SIG-M5 (cell line): ENCODE data around the gene LPP.
A peak's percentile ranks its signal among the peaks of the same experiment; 100 is the strongest.

Source experiments
- DNase-seq: peaks from one replicate; lab custom pipeline; 2025; lab: John Stamatoyannopoulos, UW

Gene LPP

DNA sequence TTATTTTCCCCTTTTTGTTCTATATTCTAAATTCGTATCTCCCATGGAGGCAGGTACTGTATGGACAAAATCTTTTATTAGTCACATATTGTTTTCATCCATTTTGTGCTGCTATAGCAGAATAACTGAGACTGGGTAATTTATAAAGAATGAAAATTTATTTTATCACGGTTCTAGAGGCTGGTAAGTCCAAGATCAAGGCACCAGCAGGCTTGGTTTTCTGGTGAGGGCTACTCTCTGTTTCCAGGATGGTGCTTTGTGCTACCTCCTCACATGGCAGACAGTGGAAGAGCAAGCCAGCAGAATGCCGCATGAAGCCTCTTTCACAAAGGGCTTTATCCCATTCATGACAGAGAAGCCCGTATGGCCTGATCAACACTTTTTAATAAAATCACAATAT, 595.9 kb downstream of the LPP start:
- DNase-seq: no peak

DNA sequence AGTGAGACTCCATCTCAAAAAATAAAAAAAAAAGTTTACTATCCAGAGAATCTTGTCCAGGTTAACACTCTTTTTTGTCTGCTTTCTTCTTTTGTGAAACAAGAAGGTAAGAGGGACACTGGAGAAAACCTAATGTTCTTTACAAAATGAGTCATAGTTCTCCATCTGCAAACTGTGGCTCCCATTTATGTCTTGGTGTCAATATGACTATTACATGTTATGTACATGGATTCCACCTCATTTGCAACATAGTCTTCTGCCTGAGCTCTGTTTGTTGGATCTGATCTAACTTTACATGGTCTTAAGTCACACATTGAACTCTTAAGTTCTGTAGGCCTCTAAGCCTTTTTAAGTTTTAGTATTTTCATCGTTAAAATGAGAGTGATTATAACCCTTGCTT, 596.7 kb downstream of the LPP start:
- DNase-seq: no peak

DNA sequence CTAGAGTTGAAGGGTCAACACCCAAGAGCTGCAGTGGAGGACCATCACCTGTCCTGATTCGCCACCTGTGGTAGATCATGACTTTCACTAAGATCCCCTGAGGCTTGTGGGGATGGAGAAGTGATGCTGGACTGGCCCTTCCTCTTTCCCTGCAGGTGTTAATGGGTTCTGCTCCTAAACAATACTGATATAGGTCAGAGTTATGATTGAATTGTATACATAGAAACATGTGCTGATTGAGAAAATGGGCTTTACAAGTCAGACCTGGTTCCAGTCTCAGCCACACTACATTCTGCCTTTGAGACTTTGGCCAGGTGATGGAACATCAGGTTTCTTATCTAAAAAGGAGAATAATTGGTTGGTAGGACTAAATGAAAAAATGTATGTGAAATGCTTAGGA, 598.9 kb downstream of the LPP start:
- DNase-seq: no peak

DNA sequence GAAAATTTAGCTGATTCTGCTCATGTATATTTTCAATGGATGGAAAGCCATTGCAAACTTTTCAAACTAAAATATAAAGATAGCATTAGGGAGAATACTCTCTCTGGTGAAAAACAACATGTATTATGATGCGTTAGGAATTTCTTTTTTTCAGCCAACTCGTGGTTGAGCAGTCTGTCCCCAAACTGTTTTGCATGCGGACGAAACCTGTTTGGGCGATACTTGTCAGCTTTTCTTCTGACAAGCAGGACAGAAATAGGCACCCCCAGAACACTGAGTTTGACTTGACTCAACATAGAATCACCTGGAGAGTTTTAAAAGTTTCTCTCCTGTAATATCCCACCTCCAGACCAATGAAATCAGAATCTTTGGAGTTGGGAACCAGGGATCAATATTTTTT, 600.3 kb downstream of the LPP start:
- DNase-seq: no peak

DNA sequence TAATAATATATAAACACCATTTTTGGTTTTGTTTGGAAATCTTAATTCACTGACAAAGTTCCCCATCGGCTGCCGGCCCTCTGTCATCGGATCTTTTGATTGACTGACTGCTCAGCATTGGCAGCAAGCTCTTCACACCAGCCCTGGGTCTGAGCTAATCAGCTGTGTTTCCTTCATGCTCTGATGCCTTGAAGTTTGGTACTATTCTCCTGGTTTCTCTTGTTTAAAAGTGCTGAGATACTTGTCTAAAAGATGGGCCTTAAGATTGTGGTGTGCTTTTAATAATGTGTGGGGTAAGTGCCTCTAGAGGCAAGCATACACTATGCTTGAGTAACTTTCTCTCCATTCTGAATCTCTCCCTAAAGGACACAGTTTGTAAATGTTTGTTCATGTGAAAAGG, 602.3 kb downstream of the LPP start:
- DNase-seq: no peak

DNA sequence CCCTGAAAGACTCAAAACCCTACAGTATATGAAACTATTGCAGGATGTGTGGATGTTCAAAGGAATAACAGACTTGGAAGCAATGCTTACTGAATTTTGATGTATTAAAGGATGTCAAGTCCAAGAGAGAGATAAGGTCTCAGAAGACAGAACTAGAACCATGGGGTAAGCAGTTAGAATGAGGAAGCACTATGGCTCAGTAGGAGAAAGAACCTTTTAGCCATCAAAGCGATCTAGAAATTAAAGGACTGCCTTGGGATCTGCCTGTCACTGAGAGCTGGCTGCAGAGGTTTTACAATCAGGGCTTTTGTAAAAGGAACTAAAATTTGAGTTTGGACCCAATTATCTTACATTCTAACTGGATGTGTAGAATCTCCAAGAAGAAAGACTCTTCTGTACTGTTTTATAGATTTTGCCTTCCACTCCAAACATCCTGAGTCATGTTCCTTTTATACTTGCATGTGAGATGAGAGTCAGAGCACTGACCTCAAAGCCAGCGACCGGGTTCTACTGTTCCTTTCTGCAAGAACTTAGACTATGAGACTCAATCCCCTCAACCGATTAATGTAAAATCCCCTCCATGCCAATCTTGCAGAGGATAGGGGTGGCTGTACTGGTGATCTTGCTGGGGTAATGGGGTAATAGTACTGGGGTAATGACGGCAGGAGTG, 605.5 kb downstream of the LPP start:
- DNase-seq: no peak

DNA sequence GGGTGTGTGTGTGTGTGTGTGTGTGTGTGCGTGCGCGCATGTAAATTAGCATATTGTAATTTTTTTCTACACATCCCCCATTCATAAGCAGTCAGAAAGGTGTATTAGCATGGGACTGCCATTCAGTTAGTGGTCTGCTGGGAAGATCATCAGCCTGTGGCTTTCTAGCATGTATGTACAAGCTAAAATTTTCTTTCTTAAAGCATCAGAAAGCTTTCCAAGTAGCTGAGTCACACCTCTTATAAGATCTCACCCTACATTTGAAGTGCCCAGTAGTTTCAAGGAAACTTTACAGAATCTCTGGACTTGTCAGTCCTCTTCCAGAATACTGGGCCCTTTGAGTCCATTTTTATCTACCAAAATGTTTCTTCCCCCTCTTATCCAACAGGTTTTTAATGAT, 606.5 kb downstream of the LPP start:
- no peak for DNase-seq

DNA sequence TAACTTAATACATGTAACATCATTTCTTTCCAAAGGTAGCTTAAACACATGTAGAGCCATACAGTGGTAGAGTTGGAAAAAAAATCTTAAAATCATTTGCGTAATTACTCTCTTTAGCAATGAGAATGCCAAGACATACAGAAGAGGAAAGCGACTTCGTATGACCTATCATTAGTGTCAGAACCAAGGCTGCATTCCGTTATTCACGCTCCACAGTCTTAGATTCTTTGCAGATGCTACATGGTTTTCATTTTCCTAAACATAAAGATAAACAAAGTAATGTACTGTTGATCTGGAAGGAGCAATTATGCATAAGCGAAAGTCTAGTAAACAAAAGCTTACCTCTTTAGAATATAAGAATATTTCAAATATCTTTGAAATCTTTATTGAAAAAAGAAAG, 607.5 kb downstream of the LPP start:
- no peak for DNase-seq

DNA sequence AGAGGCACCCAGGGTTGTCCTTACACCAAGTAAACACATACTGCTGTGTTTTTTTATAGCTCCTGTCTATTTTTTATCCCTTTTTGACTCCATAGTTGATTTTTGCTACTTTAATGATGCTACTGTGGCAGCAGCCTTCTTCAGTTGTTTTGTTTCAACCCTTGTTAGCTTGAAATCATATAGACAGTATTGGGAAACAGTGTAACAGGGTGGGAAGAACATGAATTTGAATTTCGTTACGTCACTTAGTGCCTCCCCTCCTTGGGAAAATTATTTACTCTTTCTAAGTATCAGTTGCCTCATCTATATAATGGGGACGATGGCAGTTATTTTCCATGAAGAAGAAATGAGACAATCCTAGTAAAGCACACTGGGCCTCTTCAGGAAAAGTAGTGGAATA, 608.0 kb downstream of the LPP start:
- no peak for DNase-seq

DNA sequence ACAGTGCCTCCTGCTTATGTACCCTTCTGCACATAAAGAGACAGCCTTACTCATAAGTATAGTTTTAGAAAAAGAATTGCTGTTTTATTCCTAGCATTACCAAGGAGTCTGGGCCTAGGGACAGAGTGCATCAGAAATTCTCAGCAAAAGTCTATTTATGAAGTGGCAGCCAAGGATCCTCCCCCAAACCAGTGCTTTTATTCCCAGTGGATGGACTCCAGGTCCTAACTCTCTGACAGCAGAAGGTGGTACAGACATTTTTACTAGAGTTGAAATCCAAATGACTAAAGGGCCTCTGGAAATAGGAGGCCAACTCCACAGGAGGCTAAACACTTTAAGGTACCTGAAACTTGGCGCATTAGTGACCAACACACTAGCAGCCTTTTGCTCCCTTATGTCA, 610.7 kb downstream of the LPP start:
- DNase-seq: no peak

DNA sequence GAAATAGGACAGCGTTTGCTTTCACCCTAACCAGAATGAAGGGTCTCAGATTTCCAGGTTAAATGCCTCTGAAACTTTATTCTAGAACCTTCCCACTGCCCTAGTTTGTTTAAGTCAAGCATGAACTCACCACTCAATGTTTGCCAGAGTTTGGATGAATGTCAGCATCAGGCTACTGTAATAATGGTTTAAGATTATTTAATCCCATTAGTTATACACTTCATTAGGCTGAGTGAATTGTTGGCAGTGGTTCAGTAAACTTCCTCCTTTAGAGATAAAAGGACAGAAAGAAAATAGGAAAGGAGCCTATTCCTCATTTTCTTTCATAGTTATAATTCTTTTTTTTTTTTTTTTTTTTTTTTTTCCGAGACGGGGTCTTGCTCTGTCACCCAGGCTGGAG, 615.9 kb downstream of the LPP start:
- DNase-seq: no peak

DNA sequence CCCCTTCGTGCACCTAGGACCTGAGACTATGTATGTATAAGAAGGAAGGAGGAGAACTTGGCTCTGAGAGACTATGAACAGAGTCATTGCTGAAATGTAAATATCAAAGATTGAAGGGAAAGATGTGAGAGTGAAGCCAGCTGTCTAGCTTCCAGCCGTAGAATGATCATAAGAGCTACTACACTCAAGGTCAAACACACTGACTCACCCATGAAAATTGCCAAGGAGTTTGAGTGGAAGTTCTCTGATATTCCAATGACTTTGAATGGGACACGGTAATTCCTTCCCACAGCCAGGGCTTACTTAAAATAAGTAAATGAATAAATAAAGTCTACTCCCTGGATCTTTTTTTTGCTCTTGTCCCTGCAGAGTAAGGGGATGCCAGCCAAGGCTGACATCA, 618.9 kb downstream of the LPP start:
- no peak for DNase-seq

DNA sequence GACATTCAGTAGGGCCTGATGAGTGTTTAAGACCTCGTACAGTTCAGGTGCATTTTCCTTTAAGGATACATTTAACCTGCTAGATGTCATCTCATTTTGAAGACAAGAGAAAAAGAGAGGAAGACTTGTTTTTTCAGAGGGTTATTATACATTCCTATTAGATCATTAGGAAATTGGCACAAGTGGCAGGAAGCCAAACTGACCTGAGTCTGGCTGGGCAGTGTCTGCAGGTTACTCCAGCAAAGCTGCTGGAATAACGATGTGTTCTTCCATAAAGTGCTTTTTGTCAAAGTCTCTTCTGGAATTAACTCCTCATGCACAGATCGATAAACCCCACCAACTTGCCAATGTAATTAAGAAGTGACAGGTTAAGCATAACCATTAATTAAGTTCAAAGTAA, 621.5 kb downstream of the LPP start:
- no peak for DNase-seq

DNA sequence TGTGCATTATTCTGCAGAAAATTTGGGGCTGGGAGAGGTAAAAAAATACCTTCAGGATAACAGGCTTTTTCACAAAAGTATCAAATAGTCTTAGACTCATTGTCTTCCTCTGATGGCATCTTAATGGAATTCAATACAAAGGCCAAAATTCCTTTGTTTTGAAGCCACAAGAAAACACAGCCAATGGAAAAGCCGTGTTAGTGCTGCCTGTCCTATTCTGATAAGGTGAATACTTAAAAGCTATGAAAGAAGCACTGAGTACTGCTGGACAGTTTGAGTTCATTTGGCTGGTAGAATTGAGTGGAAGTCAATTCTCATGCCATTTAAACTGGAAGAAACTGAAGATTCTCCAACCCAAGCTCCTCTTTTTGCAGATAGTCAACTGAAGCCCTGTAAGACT, 622.5 kb downstream of the LPP start:
- DNase-seq: no peak

DNA sequence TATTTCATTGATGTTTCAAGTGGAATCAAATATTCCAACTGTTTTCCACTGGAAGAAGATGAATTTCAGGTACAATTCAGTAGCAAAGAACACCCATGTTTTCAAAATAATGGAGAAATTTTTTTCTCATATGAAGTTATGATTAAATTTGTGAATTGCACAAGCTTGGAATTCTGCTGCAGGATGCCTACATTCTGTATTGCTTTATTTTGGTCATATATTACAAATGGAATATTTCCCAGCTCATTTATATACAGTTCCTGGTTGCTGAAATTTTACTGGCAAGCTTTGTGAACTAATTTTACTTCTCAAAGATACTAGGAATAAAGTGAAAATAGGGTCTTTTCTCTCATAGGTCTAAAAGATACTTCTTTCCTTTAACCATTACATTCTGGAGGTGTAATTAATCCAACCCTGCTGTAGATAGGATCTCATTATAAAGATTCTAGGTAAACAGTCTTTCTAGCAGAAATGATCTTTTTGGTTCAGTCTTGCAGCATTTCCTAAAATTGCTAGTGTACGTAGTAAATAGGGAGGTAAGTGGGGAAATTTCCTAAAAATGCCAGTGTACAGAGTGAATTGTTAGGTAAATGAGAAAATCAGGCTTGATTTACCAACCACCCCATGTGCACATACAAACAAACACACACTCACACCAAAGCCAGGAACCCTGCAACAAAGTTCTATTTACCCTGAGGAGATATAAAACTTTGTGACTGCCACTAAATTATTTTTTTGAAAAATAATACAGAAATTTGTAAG, 624.3 kb downstream of the LPP start:
- DNase-seq: no peak

DNA sequence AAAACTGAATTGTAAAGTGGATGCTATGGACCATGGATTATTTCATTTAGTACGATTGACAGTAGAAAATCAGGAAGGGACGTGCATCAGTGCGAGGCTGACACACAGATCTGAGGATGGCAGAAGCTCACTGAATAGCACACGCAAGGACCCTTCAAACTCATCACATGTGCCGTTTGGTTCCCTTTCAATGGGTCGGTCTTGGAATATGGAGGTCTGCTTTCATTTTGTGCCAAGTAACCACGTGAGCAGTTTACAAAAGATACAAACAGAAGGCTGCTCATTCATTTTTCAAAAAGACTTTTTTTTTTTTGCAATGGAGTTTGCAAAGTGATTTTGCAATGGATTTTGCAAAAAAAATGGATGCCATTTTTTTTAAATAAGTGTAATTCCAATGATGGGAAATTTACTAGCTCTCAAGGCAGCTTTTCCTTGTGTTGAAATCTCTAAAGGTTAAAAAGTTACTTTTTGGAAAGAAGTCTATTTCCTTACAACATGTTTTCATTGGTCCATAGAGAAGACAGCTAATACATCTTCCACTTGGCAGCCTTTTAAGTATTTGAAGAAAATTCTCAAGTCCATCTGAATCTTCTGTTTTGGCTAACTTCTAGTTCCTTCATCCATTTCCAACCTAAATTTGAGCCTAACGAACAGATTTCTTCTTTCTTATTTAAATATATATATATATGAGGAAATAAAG, 625.5 kb downstream of the LPP start:
- DNase-seq: no peak

DNA sequence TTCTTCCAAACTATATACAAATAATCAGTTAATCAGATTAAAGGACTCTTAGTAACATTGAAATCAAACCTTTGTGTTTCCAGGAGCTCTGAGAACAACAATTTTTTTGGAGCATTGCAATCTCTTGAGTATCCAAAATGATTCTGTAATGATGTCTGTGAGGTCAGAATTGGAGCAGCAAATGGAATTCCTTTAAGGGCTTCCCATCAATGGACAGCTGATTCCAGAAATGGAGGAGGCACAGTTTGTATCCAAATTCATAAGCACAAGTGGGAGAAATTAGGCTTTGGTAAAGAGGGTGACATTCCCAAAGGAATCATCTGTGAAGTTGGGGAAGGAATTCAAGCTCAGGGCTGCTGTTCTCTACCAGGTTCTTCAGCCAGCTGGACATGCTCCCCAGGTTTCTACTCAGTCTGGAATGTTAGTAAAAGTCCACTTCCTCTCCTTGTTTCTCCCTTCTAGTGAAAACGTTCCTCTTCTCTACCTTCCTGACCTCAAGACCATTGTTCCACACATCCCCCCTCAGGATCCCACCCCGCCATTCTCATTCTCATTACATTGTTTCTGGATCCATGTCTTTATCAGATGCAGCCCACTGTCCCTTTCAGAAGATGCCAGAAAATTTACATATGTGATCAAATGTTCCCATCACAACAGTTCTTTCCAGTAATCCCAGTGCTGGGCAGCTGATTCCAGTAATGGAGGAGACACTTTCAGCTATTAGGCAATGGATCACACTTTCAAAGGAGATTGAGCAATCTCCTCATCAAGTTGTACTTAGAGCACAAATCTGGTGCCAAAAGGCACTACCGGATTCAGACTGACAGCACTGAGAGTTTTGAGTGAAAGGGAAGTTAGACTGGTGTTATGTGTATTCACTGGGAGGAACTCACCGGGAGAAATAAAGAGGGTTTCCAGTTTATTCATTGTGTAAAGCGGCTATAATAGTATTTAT, 626.5 kb downstream of the LPP start:
- peak; percentile 46 for DNase-seq

DNA sequence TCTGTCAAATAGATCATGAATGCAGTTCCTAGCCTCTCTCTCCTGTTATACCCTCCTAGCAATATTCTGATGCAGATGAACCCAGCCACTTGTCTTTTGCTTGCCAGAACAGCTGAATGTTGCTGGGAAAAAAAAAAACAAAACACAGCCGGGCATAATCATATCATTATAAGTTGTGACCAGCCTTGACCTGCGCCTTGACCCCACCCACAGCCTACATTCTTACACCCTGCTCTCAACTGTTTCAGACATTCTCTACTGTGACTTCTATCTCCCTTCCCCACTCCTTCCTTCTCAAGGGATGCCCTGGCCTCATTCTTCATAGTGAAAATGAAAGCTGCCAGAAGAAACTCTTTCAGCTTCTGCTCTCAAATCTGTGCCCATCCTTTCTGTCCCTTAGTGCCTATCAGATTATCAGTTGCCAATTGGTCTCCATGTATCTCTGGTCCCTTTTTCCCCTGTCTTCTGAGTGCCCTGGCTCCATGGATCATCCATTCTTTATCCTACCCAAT, 628.7 kb downstream of the LPP start:
- DNase-seq: no peak

DNA sequence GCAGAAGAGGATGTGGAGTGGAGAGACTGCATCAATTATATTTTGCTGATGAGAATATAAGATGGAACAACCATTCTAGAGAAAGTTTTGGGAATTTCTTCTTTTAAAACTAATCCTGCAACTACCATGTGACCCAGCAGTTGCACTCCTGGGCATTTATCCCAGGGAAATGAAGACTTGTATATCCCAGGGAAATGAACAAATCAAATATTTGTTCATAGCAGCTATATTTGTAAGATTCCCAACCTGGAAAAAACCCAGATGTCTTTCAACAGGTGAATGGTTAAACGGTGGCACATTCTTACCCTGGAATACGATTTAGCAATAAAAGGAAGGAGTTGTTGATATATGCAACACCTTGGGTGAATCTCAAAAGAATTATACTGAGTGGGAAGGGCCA, 632.5 kb downstream of the LPP start:
- DNase-seq: no peak

DNA sequence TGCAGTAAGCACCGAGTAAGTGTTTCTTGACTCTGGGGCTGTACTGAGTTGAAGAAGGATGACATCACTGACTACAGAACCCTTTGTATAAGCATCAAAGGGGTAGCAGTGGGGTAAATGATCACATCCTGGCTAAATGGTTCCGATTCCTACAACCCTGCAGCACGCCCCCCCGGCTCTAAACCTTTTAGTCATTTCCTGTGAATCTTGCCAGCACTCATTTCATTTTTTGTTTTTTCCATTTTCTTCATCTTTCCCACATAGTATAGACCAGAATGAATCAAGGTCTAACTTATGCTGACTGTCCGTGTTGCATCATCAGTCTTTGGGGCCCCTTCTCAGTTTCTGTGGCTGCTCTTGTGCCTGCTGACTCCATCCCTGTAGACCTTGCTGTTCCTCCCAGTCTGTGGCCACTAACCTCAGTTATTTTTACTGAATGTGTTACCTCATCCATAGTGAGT, 634.7 kb downstream of the LPP start:
- DNase-seq: peak; percentile 86

DNA sequence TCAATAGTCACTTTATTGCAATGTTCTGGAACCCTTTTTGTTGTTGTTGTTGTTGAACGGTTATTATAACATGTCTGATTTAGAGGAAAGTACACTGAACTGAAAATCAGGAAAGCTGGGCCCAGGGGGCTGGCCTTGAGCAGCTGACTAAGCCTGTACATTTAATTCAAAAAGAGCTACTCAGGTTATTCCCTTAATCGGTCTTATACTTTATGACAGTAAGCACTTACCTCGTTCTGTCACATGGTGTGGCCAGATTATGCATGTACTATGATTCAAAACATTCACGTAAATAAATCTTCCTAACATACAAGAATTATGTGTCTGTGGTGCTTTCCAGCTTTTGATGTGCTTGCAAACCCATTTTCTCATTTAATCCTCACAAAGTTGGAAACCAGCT, 635.3 kb downstream of the LPP start:
- DNase-seq: no peak

DNA sequence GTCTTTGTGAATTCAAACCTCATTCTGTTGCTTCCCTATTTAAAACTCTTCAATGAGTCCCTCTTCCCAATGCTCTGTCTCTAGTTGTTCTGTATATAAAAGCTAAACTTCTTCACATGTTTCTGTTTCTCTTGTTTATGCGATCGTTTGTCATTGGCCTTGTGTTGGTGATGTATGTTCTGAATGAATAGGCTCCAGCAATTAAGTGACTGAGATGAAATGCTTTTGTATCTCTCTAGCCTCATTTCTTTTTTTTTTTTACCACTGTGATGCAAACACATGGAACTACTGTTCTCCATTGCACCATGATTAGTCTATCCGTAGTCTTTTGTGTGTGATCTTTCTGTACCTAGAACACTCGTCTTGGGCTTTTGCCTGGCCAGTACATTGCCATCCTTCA, 637.4 kb downstream of the LPP start:
- DNase-seq: no peak
